ENCODE data around the gene ATAD5.

DNA sequence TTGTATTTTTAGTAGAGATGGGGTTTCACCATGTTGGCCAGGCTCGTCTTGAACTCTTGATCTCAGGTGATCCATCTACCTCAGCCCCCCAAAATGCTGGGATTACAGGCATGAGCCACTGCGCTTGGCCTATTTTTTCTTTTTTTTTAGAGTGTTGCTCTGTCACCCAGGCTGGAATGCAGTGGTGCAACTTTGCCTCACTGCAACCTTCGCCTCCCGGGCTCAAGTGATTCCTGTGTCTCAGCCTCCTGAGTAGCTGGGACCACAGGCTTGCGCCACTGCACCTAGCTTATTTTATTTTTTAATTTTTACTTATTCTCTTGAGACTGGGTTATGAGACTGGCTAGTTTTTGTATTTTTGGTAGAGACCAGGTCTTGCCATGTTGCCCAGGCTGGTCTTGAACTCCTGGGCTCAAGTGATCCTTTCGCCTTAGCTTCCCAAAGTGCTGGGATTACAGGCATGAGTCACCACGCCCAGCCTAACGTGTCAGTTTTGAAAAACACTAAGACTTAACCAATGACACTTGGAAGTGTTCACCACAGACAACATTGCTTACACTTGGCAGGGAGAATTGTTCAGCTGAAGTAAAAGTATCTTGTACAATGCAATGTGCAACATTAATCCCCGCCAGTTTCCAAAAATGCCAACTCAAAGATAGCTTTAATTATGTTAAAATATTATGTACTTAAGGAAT is 26.9 kb downstream of the ATAD5 start:
- TF ChIP-seq CTCF (IDR thresholded peaks at IDR 0.05) (no peak), POLR2A (IDR thresholded peaks at IDR 0.05) (no peak)

Measured in adrenal gland (tissue), 5 donors.